H1 (cell line): Measurements from ENCODE around the gene TGFA. TPM values are rescaled to one million over a fixed set of nuclear protein-coding genes. Genes with fewer than 3 reads are reported as not detected.

Experiments used
- CTCF ChIA-PET: fragments of 300-600 bp; sonication (Branson Sonifier 250); formaldehyde crosslinking; loops from one replicate; lab custom pipeline; 2021; ENCODE audit not compliant: partially characterized antibody; lab: Charles Lee
- POLR2A ChIA-PET: fragments of 300-600 bp; sonication (Branson Sonifier 250); formaldehyde crosslinking; loops from one replicate; lab custom pipeline; 2021; ENCODE audit warnings: inconsistent platforms; ENCODE audit not compliant: partially characterized antibody; lab: Charles Lee
- DNase-seq, 2 experiments: peaks; one replicate each; pipeline versions ENCODE4 v3.0.0 to v3.0.0-alpha.2; 2010 to 2022; ENCODE audit warnings: low spot score in 2 of 2, low read depth in 1 of 2, mixed read lengths in 1 of 2
- FAIRE-seq: peaks from 2 replicates; lab custom pipeline; 2011; peaks lifted over from hg19 to GRCh38; lab: Jason Lieb, UNC
- H2AFZ ChIP-seq: 2 replicates; pipeline ENCODE4 v1.8.1; 2012; ENCODE audit warnings: low read length, inconsistent platforms
- H2AK5ac ChIP-seq: 2 replicates; pipeline ENCODE4 v1.6.1; 2013; ENCODE audit warnings: low read depth, low read length
- H2BK120ac ChIP-seq: replicated peaks from 2 replicates; pipeline ENCODE3; 2013; ENCODE audit warnings: low read depth, low read length, inconsistent platforms
- H2BK12ac ChIP-seq: 2 replicates; pipeline ENCODE4 v1.6.1; 2013; ENCODE audit warnings: low read depth, low read length
- H2BK15ac ChIP-seq: 2 replicates; pipeline ENCODE4 v1.6.1; 2013; ENCODE audit warnings: low read length
- H2BK20ac ChIP-seq: 2 replicates; pipeline ENCODE4 v1.6.1; 2013; ENCODE audit warnings: low read length
- H2BK5ac ChIP-seq: 2 replicates; pipeline ENCODE4 v1.6.1; 2013; ENCODE audit warnings: low read depth, low read length
- H3K14ac ChIP-seq: 2 replicates; pipeline ENCODE4 v1.6.1; 2013; ENCODE audit warnings: inconsistent platforms; ENCODE audit not compliant: insufficient read length
- H3K18ac ChIP-seq: 2 replicates; pipeline ENCODE4 v1.6.1; 2013; ENCODE audit warnings: low read length; ENCODE audit errors: extremely low read depth
- H3K23ac ChIP-seq: 2 replicates; pipeline ENCODE4 v1.6.1; 2013; ENCODE audit warnings: inconsistent platforms; ENCODE audit not compliant: insufficient read length
- H3K23me2 ChIP-seq: 2 replicates; pipeline ENCODE4 v1.6.1; 2013; ENCODE audit warnings: low read depth, low read length
- H3K27ac ChIP-seq: 2 replicates; pipeline ENCODE4 v1.6.1; 2011; ENCODE audit warnings: low read depth, low read length, inconsistent platforms
- H3K27me3 ChIP-seq, 4 experiments: replicated peaks in 1 of 4; 1 replicate in 1 of 4; 2 replicates in 3 of 4; pipeline versions ENCODE4 v1.6.1 to v1.8.1; 2011 to 2013; ENCODE audit warnings: low read length in 3 of 4, mild to moderate bottlenecking in 3 of 4, inconsistent platforms in 2 of 4, mixed read lengths in 2 of 4, moderate library complexity in 1 of 4; ENCODE audit not compliant: control insufficient read depth in 3 of 4, insufficient read depth in 3 of 4; ENCODE audit errors: extremely low read depth in 1 of 4
- H3K36me3 ChIP-seq, 4 experiments: 2 replicates each; pipeline versions ENCODE4 v1.6.1 to v1.8.1; 2011 to 2013; ENCODE audit warnings: mild to moderate bottlenecking in 4 of 4, low read length in 3 of 4, moderate library complexity in 2 of 4, control low read depth in 1 of 4, inconsistent platforms in 1 of 4; ENCODE audit not compliant: insufficient read depth in 4 of 4, control insufficient read depth in 2 of 4
- H3K4ac ChIP-seq: replicated peaks from 2 replicates; pipeline ENCODE3; 2013; ENCODE audit warnings: low read length, low read depth, mixed read lengths, inconsistent platforms; ENCODE audit not compliant: insufficient read length
- H3K4me1 ChIP-seq, 4 experiments: replicated peaks in 1 of 4; 1 replicate in 1 of 4; 2 replicates in 3 of 4; pipeline versions ENCODE4 v1.6.1 to v1.8.1; 2011 to 2013; ENCODE audit warnings: low read length in 3 of 4, inconsistent platforms in 2 of 4, mixed read lengths in 1 of 4; ENCODE audit not compliant: insufficient read depth in 4 of 4, control insufficient read depth in 3 of 4
- H3K4me2 ChIP-seq, 2 experiments: 2 replicates each; pipeline versions ENCODE4 v1.6.1 to v1.8.1; 2011 to 2013; ENCODE audit warnings: low read depth in 2 of 2, low read length in 2 of 2, control low read depth in 1 of 2, inconsistent platforms in 1 of 2, mild to moderate bottlenecking in 1 of 2; ENCODE audit not compliant: insufficient read depth in 1 of 2
- H3K4me3 ChIP-seq, 4 experiments: fragments of 200-600, 300-600 bp in 1 of 4; sonication (generic), shearing (Covaris generic), sonication (Bioruptor Twin) in 1 of 4; 2 replicates each; pipeline versions ENCODE4 v1.5.1 to v1.8.1; 2011 to 2016; ENCODE audit warnings: low read length in 4 of 4, low read depth in 3 of 4, control low read depth in 2 of 4, inconsistent platforms in 2 of 4, mild to moderate bottlenecking in 2 of 4, mixed read lengths in 1 of 4, moderate library complexity in 1 of 4; ENCODE audit not compliant: insufficient read depth in 2 of 4; ENCODE audit errors: extremely low read depth in 1 of 4
- H3K56ac ChIP-seq: replicated peaks from 2 replicates; pipeline ENCODE3; 2013; ENCODE audit warnings: low read depth, mild to moderate bottlenecking, mixed read lengths, low read length, inconsistent platforms; ENCODE audit not compliant: insufficient read length
- H3K79me1 ChIP-seq: 2 replicates; pipeline ENCODE4 v1.6.1; 2013; ENCODE audit warnings: low read depth, low read length, control low read depth
- H3K79me2 ChIP-seq, 2 experiments: 2 replicates each; pipeline versions ENCODE4 v1.6.1 to v1.8.1; 2012 to 2013; ENCODE audit warnings: low read length in 2 of 2, mild to moderate bottlenecking in 2 of 2, inconsistent platforms in 1 of 2; ENCODE audit not compliant: insufficient read depth in 2 of 2, control insufficient read depth in 1 of 2
- H3K9ac ChIP-seq, 4 experiments: replicated peaks in 1 of 4; 1 replicate in 1 of 4; 2 replicates in 3 of 4; pipeline versions ENCODE4 v1.6.1 to v1.8.1; 2011 to 2013; ENCODE audit warnings: low read depth in 3 of 4, low read length in 3 of 4, control low read depth in 2 of 4, mild to moderate bottlenecking in 2 of 4, moderate library complexity in 2 of 4, inconsistent platforms in 1 of 4; ENCODE audit errors: extremely low read depth in 1 of 4
- H3K9me3 ChIP-seq, 2 experiments: 2 replicates each; pipeline versions ENCODE4 v1.6.1 to v1.8.1; 2012 to 2013; ENCODE audit warnings: mild to moderate bottlenecking in 2 of 2, moderate library complexity in 2 of 2, control low read depth in 1 of 2, inconsistent platforms in 1 of 2, low read depth in 1 of 2, low read length in 1 of 2, mixed read lengths in 1 of 2; ENCODE audit not compliant: insufficient read depth in 2 of 2
- H4K20me1 ChIP-seq, 2 experiments: replicated peaks in 1 of 2; 2 replicates each; pipeline versions ENCODE3 to v1.8.1; 2011 to 2013; ENCODE audit warnings: inconsistent platforms in 2 of 2, low read length in 2 of 2, mild to moderate bottlenecking in 1 of 2; ENCODE audit not compliant: insufficient read depth in 2 of 2, control insufficient read depth in 1 of 2
- H4K5ac ChIP-seq: 2 replicates; pipeline ENCODE4 v1.6.1; 2013; ENCODE audit warnings: low read length, low read depth, mixed read lengths, inconsistent platforms; ENCODE audit not compliant: insufficient read length
- H4K8ac ChIP-seq: 2 replicates; pipeline ENCODE4 v1.8.0; 2013; ENCODE audit warnings: mild to moderate bottlenecking, moderate library complexity, low read length, inconsistent platforms; ENCODE audit not compliant: insufficient read depth; ENCODE audit errors: extremely low read depth
- H4K91ac ChIP-seq: replicated peaks from 2 replicates; pipeline ENCODE3; 2013; ENCODE audit warnings: low read length, mixed read lengths, inconsistent platforms; ENCODE audit not compliant: insufficient read length
- CTCF ChIP-seq, 3 experiments: IDR thresholded peaks; 1 replicate in 2 of 3; 2 replicates in 1 of 3; pipeline versions ENCODE4 v1.5.1 to v1.6.1; 2011; ENCODE audit warnings: low read length in 3 of 3, mild to moderate bottlenecking in 3 of 3, inconsistent platforms in 2 of 3, low read depth in 1 of 3, moderate library complexity in 1 of 3; ENCODE audit not compliant: insufficient read depth in 1 of 3; ENCODE audit errors: control extremely low read depth in 1 of 3
- E2F6 ChIP-seq: IDR thresholded peaks from 2 replicates; pipeline ENCODE4 v1.6.1; 2012; ENCODE audit warnings: inconsistent platforms
- HDAC2 ChIP-seq, 2 experiments: fragments of 300-600 bp in 1 of 2; sonication (generic) in 1 of 2; IDR thresholded peaks; 2 replicates each; pipeline ENCODE4 v1.6.1; 2011 to 2012; ENCODE audit warnings: low read depth in 2 of 2, low read length in 2 of 2, mild to moderate bottlenecking in 2 of 2, moderate library complexity in 2 of 2, borderline replicate concordance in 1 of 2, inconsistent platforms in 1 of 2
- JUND ChIP-seq: IDR thresholded peaks from 2 replicates; pipeline ENCODE4 v1.6.1; 2011; ENCODE audit warnings: mild to moderate bottlenecking, improper control_type of control experiment, low read length
- KDM1A ChIP-seq: fragments of 200-600, 300-600 bp; sonication (generic); IDR thresholded peaks from 2 replicates; pipeline ENCODE4 v1.7.1; 2016; ENCODE audit warnings: mild to moderate bottlenecking, low read length, borderline replicate concordance
- KDM4A ChIP-seq: IDR thresholded peaks from one replicate; pipeline ENCODE4 v1.7.1; 2012; ENCODE audit warnings: low read depth, mild to moderate bottlenecking, moderate library complexity, low read length, inconsistent platforms; ENCODE audit not compliant: severe bottlenecking
- NANOG ChIP-seq: IDR thresholded peaks from 2 replicates; pipeline ENCODE4 v1.6.1; 2011; ENCODE audit warnings: low read length, low read depth, mild to moderate bottlenecking, inconsistent platforms; ENCODE audit not compliant: insufficient read depth, poor library complexity, severe bottlenecking
- NRF1 ChIP-seq: IDR thresholded peaks from 2 replicates; pipeline ENCODE4 v1.6.1; 2011; ENCODE audit warnings: mild to moderate bottlenecking, low read depth, low read length, improper control_type of control experiment
- POLR2A ChIP-seq, 2 experiments: IDR thresholded peaks; 1 replicate in 1 of 2; 2 replicates in 1 of 2; pipeline ENCODE4 v1.6.1; 2011; ENCODE audit warnings: low read depth in 2 of 2, low read length in 2 of 2, mild to moderate bottlenecking in 2 of 2; ENCODE audit errors: control extremely low read depth in 1 of 2
- SIN3A ChIP-seq, 2 experiments: IDR thresholded peaks in 1 of 2; conservative IDR thresholded peaks in 1 of 2; 2 replicates each; pipeline ENCODE4 v1.6.1; 2011 to 2012; ENCODE audit warnings: low read length in 2 of 2, improper control_type of control experiment in 1 of 2, low read depth in 1 of 2, mild to moderate bottlenecking in 1 of 2
- WGBS, 2 experiments: shearing (Covaris generic) in 1 of 2; methylation state at CpG; one replicate each; pipeline versions ENCODE4 v1.1.6 to v1.1.7; 2013 to 2015; ENCODE audit warnings: low lambda C conversion rate in 2 of 2, mixed read lengths in 2 of 2, inconsistent platforms in 1 of 2, low coverage in 1 of 2, missing lambda C conversion rate in 1 of 2; ENCODE audit not compliant: insufficient replicate concordance in 2 of 2, insufficient coverage in 1 of 2, insufficient read length in 1 of 2; ENCODE audit errors: extremely low coverage in 1 of 2, missing lambda C conversion rate in 1 of 2; 5-methylcytosine and 5-hydroxymethylcytosine counted together
- polyA plus RNA-seq, 7 experiments: library from polyadenylated mRNA; depleted of rRNA in 3 of 7; stranded (reverse) in 5 of 7; unstranded in 2 of 7; fragments of >200 nt in 5 of 7; fragments of 200-250 nt in 2 of 7; gene quantifications; 1 replicate in 5 of 7; 2 replicates in 1 of 7; 4 replicates in 1 of 7; pipeline versions ENCODE4 v1.2.1 to v1.2.3, GENCODE V29; 2011 to 2013; ENCODE audit warnings: missing spikeins in 2 of 7, mixed read lengths in 2 of 7
- total RNA-seq: library from RNA; stranded (reverse); fragmentation: NEBNext Ultra II Directional; extraction: Animal tissue kit (Norgen Biotek cat#: 25700); gene quantifications from 2 replicates; pipeline ENCODE4 v1.2.1, GENCODE V29; 2021

The TGFA gene
- total and polyA plus RNA-seq, 2 of the 8 experiments (the other 6 are each of a cell fraction or from before 2014, with no cell fraction given): 1.8 to 3.7 TPM

GRCh38 chr2:70569559-70569958 lies 15.9 kb upstream of the TGFA start:
- H3K4me2 ChIP-seq: no peak overlapping the region
- TF ChIP-seq HDAC2 (IDR thresholded peaks at IDR 0.05; ENCODE audit: borderline replicate concordance in 1 of 2, low read depth in 2 of 2, low read length in 2 of 2) (no peak), NRF1 (no peak), KDM1A (no peak), SIN3A (conservative IDR thresholded peaks at IDR 0.05 in 1 of 2, IDR thresholded peaks at IDR 0.05 in 1 of 2; ENCODE audit: low read depth in 1 of 2, low read length in 2 of 2) (no peak), JUND (no peak), CTCF (IDR thresholded peaks at IDR 0.05; ENCODE audit: control extremely low read depth in 1 of 3, insufficient read depth in 1 of 3, low read depth in 1 of 3, low read length in 3 of 3) (no peak), KDM4A (no peak), E2F6 (no peak), NANOG (no peak), POLR2A (IDR thresholded peaks at IDR 0.05; ENCODE audit: control extremely low read depth in 1 of 2, low read depth in 2 of 2, low read length in 2 of 2) (no peak)

More at GRCh38 chr2:70569559-70569958, 15.9 kb upstream of the TGFA start:
- no peak overlapping the region for H3K23ac ChIP-seq
- no peak overlapping the region for H2AFZ ChIP-seq
- H3K4me3 ChIP-seq: no peak overlapping the region
- DNase-seq (no peak), FAIRE-seq (no peak)
- H3K79me1 ChIP-seq: no peaks in the 10 kb centered on the region
- no peak overlapping the region for H3K56ac ChIP-seq
- no peaks in the 10 kb centered on the region for H4K20me1 ChIP-seq
- no peaks in the 10 kb centered on the region; a peak in 1 of 4 replicates for H3K9me3 ChIP-seq
- POLR2A ChIA-PET: interaction anchor here (1.3 kb wide), 1 partner anchor 9 kb away, joined by 4 read pairs; no protein-coding TSS in a partner anchor
- H3K18ac ChIP-seq: no peak overlapping the region
- H2BK5ac ChIP-seq: no peak overlapping the region
- no peak overlapping the region for H2BK12ac ChIP-seq
- H3K23me2 ChIP-seq: no peaks in the 10 kb centered on the region
- H3K27me3 ChIP-seq: peaks cover 0 to 6% (median 3%) of the 10 kb centered on the region in 4 experiments; a peak in 3 of 7 replicates
- H4K8ac ChIP-seq: no peak overlapping the region
- no peak overlapping the region for H2BK120ac ChIP-seq
- no peaks in the 10 kb centered on the region for H3K79me2 ChIP-seq
- H3K9ac ChIP-seq: no peak overlapping the region
- no peaks in the 10 kb centered on the region for H3K36me3 ChIP-seq
- CTCF ChIA-PET: interaction anchor here (0.7 to 1.7 kb wide), 8 partner anchors 10 to 265 kb away, joined by 3 to 7 read pairs (median 3); no protein-coding TSS in a partner anchor
- no peak overlapping the region for H4K5ac ChIP-seq
- H2BK15ac ChIP-seq: no peak overlapping the region
- WGBS, 2 experiments: 91% methylated on average over 6 of the region's 6 CpGs; no CpG with 5 or more reads in 1 of the 2 experiments
- H2AK5ac ChIP-seq: no peak overlapping the region
- no peak overlapping the region for H3K4ac ChIP-seq
- no peak overlapping the region for H3K14ac ChIP-seq
- no peak overlapping the region for H2BK20ac ChIP-seq
- no peak overlapping the region for H4K91ac ChIP-seq
- no peak overlapping the region for H3K27ac ChIP-seq
- peaks cover 0 to 2% (median 0%) of the 10 kb centered on the region in 4 experiments; a peak in 2 of 7 replicates for H3K4me1 ChIP-seq
